ENCODE measurements around the gene GNAS.
"Not testable (repeated sequence)": the region's sequence is repeated elsewhere in the genome, so short reads cannot be mapped to it uniquely, and the experiment has no call there.

Gene GNAS

DNA sequence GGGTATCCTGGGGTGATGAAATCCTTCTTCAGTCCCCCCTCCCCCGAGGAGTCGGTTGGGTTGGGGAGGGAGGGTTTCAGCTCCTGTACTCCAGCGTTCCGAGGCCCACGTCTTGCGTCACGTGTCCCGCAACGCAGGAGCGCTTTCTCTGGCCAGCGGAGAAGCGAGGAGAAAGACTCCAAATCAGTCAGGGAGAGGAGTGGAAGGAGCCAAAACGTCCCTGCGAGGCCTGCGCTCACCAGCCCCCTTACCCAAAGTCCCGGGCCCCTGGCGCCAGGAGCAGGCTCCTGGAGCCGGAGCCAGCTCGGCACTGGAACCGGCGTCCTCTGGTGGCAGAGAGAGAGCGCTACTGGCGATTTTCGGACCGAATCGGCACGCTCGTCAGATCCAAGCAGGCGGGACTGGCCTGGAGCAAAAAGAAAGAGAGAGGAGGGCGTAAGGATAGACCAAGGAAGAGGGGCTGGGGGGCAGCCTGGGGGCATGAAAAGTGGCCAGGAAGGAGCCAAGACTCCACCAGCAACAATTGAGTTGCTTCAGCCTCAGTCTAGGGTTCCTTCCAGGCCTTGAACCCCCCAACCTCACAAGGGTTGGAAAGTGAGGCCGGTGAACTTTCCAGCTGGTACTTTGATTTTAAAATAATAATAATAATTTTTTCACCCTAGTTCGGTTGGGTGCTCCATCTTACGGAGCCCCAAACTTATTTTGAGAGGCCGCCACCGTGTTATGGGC is at the start of gene GNAS:
GNAS (plus strand) TSS at position 174 of the 729 bp plus-strand sequence.
- DNase-seq, result no peak

DNA sequence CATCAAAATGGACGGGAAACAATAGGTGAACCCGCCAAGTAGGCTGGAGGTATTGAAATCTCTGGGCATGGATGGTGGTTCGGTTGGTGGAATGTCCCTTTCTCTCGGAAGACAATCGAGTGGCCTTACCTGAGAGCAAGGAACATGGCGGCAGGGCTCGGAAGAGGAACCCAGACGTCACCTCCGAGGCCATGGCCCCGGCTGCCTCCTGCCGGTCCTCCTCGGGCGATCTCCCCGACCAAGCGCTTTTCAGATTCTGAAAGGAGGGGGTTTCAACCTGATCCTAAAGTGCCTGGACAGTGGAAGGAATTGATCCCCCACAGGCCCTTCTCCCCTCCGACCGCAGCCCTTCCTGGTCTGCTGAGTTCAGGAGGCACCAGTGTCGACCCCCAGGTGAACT is 49.0 kb upstream of the GNAS start:
- no peak for DNase-seq

DNA sequence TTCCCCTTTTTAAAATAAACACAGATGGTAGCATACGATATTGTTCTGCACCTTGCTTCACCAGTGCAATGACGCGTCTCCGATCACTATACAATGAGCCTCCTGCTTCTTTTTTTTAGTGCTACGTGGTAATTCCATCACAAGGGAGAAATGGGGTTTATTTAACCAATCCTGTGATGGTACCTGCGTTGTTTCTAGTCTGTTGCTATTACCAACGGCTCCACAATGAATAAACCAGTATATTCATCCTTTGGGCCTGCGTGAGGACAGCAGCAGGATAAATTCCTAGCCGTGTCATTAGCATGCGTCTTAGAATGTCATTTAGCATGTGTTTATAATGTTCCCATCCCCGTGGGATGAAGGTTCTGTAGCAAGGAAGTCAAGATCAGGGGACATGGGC is 44.7 kb upstream of the GNAS start:
- no peak for DNase-seq

DNA sequence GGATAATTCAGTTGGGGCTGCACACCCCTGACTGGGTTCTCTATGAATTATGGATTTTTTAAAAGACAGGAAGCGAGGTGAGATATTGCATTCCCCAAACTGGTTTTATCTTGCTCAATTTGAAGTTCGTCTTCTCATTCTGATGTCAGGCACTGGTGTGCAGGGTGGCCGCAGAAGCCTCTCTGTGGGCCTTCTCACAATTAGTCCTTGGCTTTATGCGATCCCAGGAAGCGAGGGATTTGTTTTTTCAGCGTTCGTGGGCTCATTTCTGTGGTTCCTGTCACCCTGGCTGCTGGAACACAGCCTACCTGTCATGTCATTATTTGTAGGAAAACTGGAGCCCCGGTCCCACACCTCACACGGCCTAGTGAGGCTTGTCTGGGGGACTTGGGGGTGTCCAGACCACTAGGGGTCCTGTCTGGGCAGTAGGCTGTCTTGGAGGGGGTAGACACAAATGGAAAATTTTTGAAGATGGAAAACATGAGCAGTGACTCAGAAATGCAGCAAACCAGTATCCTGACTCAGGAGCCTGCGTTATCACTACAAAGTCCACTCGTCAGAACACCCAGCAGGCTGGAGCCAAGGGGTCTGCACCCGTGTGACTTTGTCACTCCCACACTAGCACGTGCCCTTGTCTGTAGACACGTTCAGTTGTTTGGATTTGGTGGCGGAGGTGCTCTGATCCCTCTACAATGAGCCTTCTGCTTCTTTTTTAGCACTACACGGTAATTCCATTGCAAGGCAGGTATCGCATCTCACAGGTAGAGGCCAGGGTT is 44.1 kb upstream of the GNAS start:
- no peak for DNase-seq

DNA sequence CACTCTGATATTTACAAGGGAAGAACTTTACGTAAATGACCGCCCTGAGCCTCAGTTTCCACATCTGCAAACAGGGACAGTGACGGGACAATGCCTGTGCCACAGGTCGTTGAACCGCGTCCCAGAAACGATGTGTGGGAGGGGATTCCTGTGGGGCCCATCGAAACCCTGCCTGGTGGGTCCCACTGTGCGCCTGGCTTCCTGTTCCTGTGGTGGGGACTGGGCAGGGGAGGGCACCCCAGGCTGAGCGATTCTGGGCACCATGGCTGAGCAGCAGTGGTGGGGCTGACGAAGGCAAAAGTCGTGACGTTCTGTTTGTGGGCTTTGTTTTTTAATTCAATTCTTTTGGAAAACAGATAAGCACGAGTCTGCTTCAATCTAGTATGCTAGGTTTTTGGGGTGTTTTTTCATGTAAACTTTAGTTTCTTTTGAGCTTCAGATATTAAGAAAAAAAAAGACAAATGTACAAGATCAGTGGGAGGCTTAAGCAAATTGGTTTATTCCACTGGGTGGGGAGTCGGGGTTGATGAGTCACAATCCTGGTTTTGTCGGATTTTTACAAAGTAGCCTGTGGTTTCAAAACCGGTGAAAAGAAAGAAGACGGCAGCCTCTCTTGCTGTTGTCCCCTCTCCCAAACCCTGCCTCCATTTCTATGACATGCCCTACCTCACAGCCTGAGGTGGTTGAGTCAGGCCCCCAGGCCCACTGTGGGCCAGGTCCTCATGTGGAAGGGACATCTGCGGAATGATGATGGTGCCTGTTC is 42.2 kb upstream of the GNAS start:
- DNase-seq, result no peak

DNA sequence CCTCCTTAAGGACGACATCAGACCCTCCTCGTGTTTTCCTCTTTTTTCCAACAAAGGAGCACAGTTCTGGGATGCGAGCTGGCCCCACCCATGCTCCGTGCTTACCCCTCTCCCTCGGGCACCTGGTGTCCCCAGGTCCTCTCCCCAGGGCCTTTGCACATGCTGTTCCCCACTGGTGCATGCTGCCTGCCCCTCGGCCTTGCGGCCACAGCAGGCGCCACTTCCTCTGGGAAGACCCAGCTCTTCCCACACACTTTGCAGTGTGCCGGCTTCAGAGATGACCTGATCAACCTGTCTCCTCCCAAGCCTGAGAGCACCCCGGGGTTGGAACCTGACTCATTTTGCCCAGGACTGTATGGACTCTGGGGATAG is 41.7 kb upstream of the GNAS start:
- DNase-seq, result no peak

DNA sequence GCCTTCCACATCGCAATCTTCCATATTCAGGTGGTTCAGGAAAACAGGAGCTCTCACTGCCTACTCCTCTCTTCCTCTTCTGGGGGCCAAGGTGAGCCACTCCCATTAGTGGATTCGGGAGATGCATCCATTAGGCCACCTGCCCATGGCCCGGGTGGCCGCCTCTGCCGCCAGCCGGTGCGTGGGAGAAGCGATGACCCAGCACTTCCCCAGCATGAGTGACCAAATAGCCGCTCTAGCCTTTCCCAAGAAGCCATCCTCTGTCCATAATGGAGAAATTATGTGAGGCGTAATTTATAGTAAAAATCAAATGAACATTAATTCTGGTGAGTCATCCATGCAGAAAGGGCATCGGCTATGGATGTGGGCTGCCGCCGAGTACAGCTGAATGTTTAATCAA is 41.2 kb upstream of the GNAS start:
- DNase-seq, result no peak

DNA sequence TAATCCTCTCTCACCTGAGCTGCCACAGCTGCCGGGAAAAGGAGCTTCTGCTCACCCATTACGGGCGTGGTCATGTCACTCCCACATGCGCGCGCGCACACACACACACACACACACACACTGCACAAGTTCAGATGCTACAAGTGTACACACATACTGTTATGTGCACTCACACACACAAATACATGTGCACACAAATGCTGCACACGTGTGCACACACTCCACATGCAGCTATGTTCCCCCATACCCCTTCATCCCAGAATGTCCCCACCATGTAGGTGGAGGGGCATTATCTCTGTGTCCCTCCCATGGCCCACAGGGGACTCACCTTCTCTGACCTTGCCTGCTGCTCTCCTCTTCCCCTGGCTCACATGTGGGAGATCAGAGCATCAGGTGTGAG is 39.1 kb upstream of the GNAS start:
- DNase-seq, result no peak

DNA sequence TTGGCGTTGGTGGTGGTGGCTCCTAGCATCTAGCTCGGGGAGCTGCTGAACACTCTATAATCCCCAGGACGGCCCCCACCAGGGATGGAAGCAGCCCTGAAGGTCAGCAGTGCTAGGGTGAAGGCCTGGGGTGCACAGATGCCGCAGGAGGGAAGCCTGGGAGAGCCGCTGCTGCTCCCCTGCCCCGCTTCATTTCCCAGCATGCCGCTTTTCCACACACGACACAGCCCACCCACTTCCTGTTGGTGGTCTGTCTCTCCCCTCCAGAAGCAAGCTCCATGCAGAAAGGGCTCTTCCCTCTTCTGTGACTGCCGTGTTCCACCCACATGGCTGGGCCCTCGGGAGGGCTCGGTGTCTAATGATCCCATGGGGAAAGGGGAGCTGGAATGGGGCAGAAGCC is 37.1 kb upstream of the GNAS start:
- no peak for DNase-seq

DNA sequence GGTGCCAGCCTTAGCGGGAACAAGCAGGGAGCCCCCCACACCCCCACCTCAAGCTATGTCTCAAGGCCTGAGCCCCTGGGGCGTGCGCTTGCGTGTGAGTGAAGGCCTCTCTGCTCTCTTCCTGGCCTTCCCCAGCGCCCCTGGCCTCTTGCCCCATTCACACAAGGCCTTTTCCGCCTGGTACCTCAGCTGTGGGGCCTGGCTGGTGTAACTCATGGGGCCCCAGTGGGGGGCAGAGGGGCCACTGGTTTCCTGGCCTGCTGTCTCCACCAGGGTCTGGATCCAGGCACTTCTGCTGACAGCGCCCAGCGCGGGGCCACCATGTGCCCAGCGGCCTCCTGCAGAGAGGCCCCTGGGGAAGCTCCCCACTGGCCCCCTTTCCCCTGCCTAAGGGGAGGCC is 36.5 kb upstream of the GNAS start:
- DNase-seq, result no peak

DNA sequence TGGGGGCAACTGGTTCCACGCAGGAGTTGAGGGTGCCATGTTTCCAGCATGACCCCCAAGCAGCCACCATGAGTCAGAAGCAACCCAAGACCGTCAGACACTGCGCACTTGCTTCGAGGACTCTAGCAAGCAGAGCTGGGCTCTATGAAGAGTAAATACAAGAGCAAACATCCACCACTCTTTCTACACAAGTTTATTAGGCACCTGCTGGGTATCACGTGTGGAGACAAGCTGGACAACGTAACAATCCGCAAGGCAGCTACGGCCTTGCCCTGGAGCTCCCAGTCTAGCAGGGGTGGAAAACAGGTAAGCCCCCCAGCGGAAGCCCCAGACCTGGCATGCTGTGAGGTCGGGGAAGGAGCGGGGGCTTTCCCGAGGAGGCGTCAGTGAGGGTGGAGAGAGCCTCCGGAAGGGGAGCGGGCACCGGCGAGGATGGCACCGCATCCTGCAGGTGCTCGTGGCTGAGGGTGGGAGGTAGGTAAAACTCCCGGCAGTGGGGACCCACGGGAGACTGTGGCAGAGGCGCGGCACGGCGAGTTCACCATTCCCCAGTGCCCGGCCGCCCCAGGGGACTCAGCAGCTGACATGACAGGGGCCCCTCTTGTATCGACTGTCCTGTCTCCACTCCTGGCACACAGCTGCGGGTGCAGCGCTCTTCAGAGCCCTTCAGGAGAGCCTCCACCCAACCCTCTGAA is 35.4 kb upstream of the GNAS start:
- DNase-seq, result no peak

DNA sequence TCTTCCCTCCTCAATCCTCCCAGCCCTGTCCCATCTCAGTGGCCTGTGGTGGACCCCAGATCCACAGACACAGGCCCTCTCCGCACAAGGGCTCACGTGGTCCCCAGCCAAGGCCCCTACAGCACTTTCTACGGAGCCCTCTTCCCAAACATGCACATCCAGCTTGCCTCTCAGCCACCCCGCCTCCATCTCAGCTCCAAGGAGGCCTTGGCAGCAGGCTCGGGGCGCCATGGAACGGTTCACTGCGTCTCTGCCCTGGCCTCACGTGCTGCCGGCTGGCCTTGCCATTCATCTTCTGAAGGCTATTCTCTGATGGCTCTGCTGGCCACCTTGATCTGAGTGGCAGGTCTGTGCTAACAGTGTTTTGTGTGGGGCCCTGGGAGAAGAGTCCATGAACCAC is 34.8 kb upstream of the GNAS start:
- DNase-seq, result no peak

DNA sequence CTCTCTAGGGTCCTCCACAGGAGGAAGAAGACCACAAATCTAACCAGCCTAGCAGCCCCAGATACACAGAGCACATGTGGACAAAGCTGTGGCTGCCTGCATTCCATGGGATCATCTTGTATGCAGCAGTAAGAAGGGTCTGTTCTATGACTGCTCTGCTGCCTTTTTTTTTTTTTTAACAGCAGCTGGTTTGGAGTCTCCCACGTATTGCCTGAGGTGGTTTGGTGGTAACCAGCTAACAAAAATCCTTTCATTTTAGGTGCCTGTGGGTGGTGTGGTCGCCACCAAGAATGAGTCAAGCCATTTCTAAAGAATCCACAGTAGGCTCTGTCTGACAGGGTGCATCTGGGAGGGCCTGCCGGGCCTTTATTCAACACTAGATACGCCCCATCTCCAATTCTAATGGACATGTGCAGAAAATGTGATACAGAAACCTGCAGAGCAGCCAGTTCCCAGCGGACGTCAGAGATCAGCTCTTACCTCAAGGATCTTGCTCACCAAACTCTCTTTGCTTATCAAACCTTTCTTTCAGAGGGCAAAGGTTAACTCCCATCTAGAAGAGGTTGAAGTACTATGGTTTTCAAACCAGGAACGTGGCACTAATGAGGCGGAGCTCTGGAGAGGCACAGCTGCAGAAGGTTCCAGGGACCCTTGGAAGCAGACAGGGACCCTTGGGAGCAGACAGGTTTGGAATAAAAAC is 33.8 kb upstream of the GNAS start:
- DNase-seq, result no peak

DNA sequence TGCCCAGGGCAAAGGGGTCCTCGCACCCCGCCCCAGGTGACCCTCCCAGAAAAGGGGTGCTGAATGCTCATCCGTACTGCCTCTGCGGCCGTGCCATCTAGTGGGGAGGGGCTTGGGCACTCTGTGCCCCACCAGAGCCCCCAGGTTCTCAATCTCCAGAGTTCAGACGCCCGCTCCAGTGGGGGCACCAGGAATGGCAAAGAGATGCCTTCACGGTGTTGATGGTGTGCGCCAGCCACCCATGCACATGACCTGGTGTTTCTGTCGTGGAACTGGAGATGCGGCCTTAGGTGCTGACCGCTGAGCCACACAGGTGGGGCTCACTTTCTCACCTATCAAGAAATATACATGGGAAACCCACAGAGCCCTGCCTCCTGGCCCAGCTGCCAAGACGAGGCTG is 32.6 kb upstream of the GNAS start:
- DNase-seq, result no peak

DNA sequence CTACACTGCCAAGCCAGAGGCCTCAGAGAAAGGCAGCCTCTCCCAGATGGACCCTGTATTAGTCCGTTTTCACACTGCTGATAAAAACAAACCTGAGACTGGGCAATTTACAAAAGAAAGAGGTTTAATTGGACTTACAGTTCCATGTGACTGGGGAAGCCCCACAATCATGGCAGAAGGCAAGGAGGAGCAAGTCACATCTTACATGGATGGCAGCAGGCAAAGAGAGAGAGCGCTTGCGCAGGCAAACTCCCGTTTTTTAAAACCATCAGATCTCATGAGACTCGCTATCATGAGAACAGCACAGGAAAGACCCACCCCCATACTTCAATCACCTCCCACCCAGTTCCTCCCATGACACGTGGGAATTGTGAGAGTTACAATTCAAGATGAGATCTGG is 32.0 kb upstream of the GNAS start:
- DNase-seq, result not testable (repeated sequence)

DNA sequence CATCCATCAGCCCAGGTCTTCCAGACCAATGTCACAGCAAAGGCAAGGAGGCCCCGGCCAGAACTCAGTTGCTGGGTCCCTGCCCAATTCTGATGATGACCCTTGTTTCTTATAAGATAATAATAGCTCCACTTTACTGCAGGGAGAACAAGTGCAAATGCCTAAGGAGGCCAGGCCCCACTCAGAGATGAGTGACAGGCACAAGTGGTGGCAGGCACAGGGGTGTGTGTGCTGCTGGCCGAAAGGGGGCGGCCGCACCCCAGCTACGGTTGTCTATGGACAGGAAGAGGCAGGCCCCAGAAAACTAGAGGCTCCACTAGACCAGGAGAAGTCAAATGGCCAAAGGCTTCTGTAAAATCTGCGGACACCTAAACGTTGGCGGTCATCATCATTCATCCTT is 30.4 kb upstream of the GNAS start:
- DNase-seq, result no peak

DNA sequence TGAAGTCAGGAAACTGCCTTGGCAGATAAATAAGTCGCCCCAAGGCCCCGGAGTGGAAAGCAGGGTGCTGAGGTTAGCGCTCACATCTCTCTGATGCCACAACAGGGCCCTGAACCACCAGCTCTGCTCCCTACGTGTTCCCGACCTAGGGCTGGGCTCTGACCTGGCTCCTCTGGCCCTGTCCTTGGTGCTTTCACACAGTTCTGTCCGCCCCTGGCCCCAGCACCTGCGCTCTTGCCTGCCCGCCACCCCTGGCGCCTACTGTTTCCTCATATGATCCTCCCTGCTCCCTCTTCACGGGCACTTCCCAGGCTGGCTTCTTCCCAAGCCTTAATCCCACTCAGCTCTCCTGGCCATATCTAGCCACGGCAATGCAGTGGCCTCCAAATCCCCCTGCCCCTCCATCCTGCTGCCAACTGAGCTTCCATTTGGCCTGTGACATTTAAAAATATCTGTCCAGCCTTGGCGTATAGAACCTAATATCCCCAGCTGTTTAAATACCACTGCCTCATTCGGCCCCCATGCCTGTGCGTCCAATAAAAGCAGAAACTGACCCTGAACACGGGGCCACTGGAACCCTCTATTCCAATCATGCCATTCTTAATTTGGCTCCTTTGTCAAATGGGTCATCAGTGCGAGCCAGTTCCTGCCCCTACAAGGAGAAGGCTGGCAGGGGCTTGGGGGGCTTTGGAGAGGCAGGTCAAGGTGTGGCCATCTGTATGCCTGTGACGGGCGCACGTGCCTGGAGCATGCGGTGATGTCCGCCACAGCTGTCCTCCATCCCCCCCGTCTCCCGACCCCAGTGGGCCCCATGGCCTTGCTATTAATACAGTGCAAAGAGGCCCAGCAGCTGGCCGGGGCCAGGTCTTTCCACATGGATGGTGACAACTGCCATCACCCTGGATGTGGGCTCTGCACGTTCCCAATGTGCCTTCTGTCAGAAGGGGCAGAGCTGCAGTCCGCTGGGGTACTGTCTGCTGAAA is 29.5 kb upstream of the GNAS start:
- DNase-seq, result no peak

DNA sequence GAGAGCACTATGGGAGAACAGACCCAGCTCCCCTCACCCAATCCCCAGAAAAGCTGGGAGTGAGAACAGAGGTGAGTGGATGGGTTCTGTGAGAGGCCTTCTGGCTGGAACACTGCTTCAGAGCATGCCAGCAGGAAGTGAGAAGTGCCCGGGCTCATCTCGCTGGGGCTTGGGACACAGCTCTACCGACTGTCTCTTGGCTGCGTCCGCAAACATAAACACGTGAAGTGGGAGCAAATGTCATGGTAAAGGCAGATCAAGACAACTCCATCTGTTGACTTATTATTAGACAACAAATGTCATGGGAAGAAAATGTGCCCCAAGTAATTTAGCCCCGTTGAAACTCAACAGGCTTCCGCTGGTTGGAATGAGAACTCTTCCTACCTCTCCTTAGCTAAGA is 27.7 kb upstream of the GNAS start:
- no peak for DNase-seq

DNA sequence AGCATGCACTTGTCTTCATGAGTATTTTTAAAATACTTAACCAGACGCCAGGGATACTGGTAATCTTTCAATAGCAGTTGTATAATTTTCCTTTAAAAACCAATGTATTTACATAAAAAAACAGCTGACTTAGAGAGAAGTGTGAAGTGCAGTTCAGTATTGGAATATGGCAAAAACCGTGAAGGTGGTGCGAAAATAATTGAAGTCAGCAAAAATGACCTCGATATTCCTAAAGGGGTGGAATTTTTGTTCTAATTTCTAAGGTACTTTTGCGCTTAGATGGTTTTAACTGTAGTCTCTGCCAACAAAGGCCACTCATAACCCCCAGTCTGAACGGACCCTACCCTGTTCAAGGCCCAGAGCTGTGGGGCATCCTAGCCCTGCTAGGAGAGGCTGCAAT is 27.1 kb upstream of the GNAS start:
- no peak for DNase-seq

DNA sequence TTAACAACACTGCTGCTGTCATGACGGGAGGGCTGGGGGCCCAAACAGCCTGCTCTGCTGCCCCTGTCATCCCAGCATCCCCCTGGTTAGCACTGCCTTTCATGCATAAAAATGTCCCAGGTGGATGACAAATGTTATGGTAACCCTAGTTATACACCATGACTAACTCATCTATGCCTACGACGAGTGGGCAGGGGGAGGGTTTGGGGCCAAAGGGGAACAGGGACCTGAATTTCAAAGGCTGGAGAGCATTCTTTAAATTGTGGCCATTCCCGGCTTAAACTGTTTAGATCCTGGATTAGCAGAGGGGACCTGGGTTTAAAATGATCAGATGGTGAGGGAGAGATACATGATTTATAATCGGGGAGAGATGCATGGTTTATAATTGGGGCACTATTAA is 26.2 kb upstream of the GNAS start:
- DNase-seq, result no peak

DNA sequence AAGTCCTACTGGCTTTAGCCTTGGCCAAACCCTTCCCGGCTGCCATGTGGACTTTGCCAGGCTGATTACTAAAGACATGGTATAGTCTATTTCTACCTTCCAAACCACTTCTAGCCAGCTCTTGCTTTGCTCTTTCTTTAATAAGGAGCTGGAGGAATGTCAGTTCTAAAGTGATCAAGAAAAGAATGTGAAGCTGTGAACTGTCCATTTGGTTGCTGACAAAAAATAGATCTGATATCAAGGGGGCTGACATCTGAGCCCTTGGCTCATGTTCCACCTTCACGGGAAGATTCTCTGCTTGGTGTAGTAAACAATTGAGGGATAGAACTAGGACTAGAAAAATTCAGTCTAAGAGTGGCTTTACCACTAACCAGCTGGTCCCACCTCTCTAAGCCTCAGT is 24.4 kb upstream of the GNAS start:
- no peak for DNase-seq

DNA sequence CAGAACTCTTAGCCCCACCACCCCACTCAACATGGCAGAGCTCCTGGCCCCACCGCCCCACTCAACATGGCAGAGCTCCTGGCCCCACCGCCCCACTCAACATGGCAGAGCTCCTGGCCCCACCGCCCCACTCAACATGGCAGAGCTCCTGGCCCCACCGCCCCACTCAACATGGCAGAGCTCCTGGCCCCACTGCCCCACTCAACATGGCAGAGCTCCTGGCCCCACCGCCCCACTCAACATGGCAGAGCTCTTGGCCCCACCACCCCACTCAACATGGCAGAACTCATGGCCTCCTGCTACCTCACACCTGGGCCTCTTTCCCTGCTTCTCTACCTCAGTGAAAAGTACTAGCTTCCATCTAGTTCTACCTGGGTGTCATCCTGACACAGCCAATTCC is 23.7 kb upstream of the GNAS start:
- not testable (repeated sequence) for DNase-seq
